ENCODE data around the gene TAMALIN.

- TF ChIP-seq POLR2AphosphoS5 (IDR thresholded peaks at IDR 0.05; ENCODE audit: borderline replicate concordance, low read depth, low read length) (no peak), EZH2 (IDR thresholded peaks at IDR 0.05) (no peak)
These were observed 51.2 kb downstream of the TAMALIN start for GRCh38 chr12:52057638-52058576.
